Measurements from ENCODE around the gene ALKBH8. TPM values are rescaled to one million over a fixed set of nuclear protein-coding genes. Genes with fewer than 3 reads are reported as not detected.

ALKBH8 gene
- total and polyA plus RNA-seq, 11 donors: 2.9 to 8.6 (median 6.2) TPM

DNA sequence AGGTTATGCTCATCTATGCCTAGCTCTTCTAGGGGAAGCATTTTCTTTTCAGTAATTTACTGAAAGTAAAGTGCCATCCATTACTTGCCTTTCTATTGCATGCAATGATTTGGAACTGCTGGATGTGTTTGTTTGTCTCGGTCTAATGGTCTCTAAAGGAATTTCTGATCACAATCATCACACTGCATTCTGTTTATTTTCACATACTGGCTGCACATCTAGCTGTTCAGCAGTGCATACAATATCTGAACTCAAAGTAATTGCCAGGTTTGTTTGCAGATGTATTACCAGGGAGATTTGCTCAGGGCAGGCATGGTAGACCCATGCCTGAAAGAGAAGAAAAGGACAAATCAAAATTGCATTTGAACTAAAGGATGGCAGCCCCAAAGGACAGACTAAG, 71.5 kb downstream of the ALKBH8 start:
- TF ChIP-seq POLR2A (IDR thresholded peaks at IDR 0.05): no peak
- TF ChIP-seq, protein P1, sequence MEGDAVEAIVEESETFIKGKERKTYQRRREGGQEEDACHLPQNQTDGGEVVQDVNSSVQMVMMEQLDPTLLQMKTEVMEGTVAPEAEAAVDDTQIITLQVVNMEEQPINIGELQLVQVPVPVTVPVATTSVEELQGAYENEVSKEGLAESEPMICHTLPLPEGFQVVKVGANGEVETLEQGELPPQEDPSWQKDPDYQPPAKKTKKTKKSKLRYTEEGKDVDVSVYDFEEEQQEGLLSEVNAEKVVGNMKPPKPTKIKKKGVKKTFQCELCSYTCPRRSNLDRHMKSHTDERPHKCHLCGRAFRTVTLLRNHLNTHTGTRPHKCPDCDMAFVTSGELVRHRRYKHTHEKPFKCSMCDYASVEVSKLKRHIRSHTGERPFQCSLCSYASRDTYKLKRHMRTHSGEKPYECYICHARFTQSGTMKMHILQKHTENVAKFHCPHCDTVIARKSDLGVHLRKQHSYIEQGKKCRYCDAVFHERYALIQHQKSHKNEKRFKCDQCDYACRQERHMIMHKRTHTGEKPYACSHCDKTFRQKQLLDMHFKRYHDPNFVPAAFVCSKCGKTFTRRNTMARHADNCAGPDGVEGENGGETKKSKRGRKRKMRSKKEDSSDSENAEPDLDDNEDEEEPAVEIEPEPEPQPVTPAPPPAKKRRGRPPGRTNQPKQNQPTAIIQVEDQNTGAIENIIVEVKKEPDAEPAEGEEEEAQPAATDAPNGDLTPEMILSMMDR (IDR thresholded peaks at IDR 0.05): no peak
- ATAC-seq (no peak), DNase-seq (no peak)
- H3K36me3 ChIP-seq: no peaks in the 10 kb centered on the region
- no peak overlapping the region for H3K4me3 ChIP-seq
- no peaks in the 10 kb centered on the region for H3K9me3 ChIP-seq
- 75 to 86% (median 84%) methylated on average over 1 of the region's 1 CpG for WGBS, 4 donors
- H3K4me1 ChIP-seq: peaks cover 0 to 7% (median 0%) of the 10 kb centered on the region in 12 donors
- H3K27ac ChIP-seq: no peak overlapping the region
- intact Hi-C loops (cut with DNase I): no loop called here
- H3K27me3 ChIP-seq: no peaks in the 10 kb centered on the region

DNA sequence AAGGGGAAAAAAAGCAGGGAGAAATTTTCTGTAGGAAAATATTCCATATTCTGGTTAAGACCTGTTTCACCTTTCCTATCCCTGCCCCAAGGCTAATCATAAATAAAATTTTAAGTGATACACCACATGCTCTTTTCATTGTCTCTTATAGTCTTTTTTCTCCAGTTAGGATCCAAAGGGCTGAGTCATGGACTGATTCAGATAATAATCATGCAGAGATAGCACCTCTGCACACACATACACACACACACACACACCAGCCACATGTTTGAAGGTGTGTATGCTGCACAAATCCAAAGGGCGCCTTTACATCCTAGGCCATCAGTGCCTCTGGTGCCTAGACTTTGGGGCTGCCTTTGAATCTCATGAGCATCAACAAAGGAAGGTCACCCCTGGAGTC, 72.4 kb downstream of the ALKBH8 start:
- no peak overlapping the region for H3K27ac ChIP-seq
- TF ChIP-seq, protein P1 (IDR thresholded peaks at IDR 0.05): no peak
- no peak for TF ChIP-seq POLR2A (IDR thresholded peaks at IDR 0.05)
- H3K9me3 ChIP-seq: peaks cover 0 to 3% (median 0%) of the 10 kb centered on the region in 12 donors
- H3K27me3 ChIP-seq: no peaks in the 10 kb centered on the region
- intact Hi-C loops (cut with DNase I): no loop called here
- 77 to 100% (median 94%) methylated on average over 1 of the region's 1 CpG for WGBS, 4 donors
- DNase-seq: no peak
- no peak for ATAC-seq
- H3K4me3 ChIP-seq: no peak overlapping the region
- no peaks in the 10 kb centered on the region for H3K36me3 ChIP-seq
- H3K4me1 ChIP-seq: peaks cover 0 to 7% (median 0%) of the 10 kb centered on the region in 12 donors

DNA sequence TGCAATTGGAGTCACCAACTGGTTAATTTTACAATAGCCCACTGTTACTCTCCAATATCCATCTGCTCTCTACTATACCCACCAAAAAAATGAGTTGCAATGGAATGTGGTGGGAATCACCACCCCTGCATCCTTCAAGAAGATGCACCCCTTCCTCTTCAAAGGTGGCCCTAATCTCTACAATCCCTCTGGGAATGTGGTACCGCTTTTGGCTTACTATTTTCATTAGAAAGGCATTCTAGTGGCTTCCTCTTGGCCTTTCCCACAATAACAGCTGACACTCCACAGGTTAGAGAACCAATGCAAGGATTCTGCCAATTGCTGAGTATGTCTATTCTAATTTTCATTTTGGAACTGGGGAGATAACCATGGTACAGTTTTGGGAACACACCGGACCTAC, 74.7 kb downstream of the ALKBH8 start:
- DNase-seq (no peak), ATAC-seq (no peak)
- Histone ChIP-seq H3K4me1 (peaks cover 0 to 3% (median 0%) of the 10 kb centered on the region in 12 donors), H3K27me3 (no peaks in the 10 kb centered on the region), H3K9me3 (peaks cover 0 to 3% (median 0%) of the 10 kb centered on the region in 12 donors), H3K4me3 (no peak overlapping the region), H3K27ac (no peak overlapping the region), H3K36me3 (no peaks in the 10 kb centered on the region)
- TF ChIP-seq, protein P1 (IDR thresholded peaks at IDR 0.05): no peak
- TF ChIP-seq POLR2A (IDR thresholded peaks at IDR 0.05): no peak
- 71 to 83% (median 79%) methylated on average over 2 of the region's 2 CpGs for WGBS, 4 donors
- intact Hi-C loops (cut with DNase I): no loop called here

DNA sequence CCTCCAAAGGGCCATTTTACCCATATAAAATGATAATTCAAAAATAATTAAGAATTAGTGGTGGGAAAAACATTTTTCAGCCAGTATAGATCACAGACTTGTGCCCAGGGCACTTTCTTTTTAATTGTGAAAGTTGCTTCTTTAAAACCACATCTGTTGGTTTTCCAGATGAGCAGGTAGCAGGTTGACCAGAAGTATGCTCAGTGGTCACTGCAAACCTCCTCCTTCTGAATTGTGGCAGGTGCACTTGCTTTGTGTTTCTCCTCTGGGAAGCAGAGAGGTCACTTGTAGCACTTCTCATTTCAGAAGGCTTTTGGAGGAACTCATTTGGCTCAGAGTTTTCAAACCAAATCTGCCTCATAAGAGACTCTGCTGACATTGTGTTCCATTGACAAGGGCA, 83.3 kb downstream of the ALKBH8 start:
- Histone ChIP-seq H3K4me1 (no peaks in the 10 kb centered on the region), H3K4me3 (no peak overlapping the region), H3K27ac (no peak overlapping the region), H3K36me3 (no peaks in the 10 kb centered on the region), H3K9me3 (no peaks in the 10 kb centered on the region), H3K27me3 (peaks cover 0 to 4% (median 0%) of the 10 kb centered on the region in 9 donors)
- no peak for ATAC-seq
- intact Hi-C loops (cut with DNase I): no loop called here
- no peak for TF ChIP-seq POLR2A (IDR thresholded peaks at IDR 0.05)
- TF ChIP-seq, protein P1 (IDR thresholded peaks at IDR 0.05): no peak
- DNase-seq: no peak

Data from heart left ventricle (tissue), 16 donors.